GM18867 (cell line): Measurements from ENCODE around the gene ATG9A.
"Not testable (repeated sequence)": the region's sequence is repeated elsewhere in the genome, so short reads cannot be mapped to it uniquely, and the experiment has no call there.

Source experiments
- ATAC-seq: cut with Tn5 transposase; IDR thresholded peaks from one replicate; pipeline ENCODE4 v1.9.1; 2021; ENCODE audit warnings: mild to moderate bottlenecking, moderate library complexity; ENCODE audit not compliant: unreplicated experiment

Gene ATG9A

GRCh38 chr2:219207134-219207883, 22.1 kb downstream of the ATG9A start:
- no peak for ATAC-seq

GRCh38 chr2:219206328-219207133, 22.9 kb downstream of the ATG9A start, which contains the start of gene ZFAND2B:
ZFAND2B (plus strand) TSS chr2:219206782; CDS start chr2:219206988, 206 bp downstream.
- ATAC-seq: peak; percentile 96

GRCh38 chr2:219205981-219206327, 23.5 kb downstream of the ATG9A start:
- ATAC-seq: no peak

GRCh38 chr2:219205165-219205538, 24.3 kb downstream of the ATG9A start:
- ATAC-seq: no peak

- no peak for ATAC-seq
Observed at GRCh38 chr2:219204425-219205164, 24.8 kb downstream of the ATG9A start.

GRCh38 chr2:219201331-219201730, 28.1 kb downstream of the ATG9A start:
- ATAC-seq: not testable (repeated sequence)

GRCh38 chr2:219200502-219201326, 28.7 kb downstream of the ATG9A start:
- not testable (repeated sequence) for ATAC-seq

GRCh38 chr2:219199470-219200211, 29.8 kb downstream of the ATG9A start:
- no peak for ATAC-seq

GRCh38 chr2:219198974-219199373, 30.5 kb downstream of the ATG9A start:
- no peak for ATAC-seq

- ATAC-seq: no peak
Observed at GRCh38 chr2:219197388-219197787, 32.0 kb downstream of the ATG9A start.

GRCh38 chr2:219186754-219187456, 42.5 kb downstream of the ATG9A start:
- no peak for ATAC-seq

- no peak for ATAC-seq
Observed at GRCh38 chr2:219184121-219184520, 45.3 kb downstream of the ATG9A start.

GRCh38 chr2:219183151-219183772, 46.2 kb downstream of the ATG9A start:
- ATAC-seq: no peak

- ATAC-seq: no peak
Observed at GRCh38 chr2:219182331-219183150, 46.9 kb downstream of the ATG9A start.

- no peak for ATAC-seq
Observed at GRCh38 chr2:219181531-219181930, 47.9 kb downstream of the ATG9A start.

- no peak for ATAC-seq
Observed at GRCh38 chr2:219180961-219181360, 48.5 kb downstream of the ATG9A start.

GRCh38 chr2:219179601-219180465, 49.6 kb downstream of the ATG9A start:
- no peak for ATAC-seq
